ENCODE results near the gene ANKMY1. TPM values are rescaled to one million over a fixed set of nuclear protein-coding genes. Genes with fewer than 3 reads are reported as not detected.

Gene ANKMY1
- total RNA-seq, 4 donors from 2014 or later, result 9.1 to 10.9 (median 10.2) TPM

DNA sequence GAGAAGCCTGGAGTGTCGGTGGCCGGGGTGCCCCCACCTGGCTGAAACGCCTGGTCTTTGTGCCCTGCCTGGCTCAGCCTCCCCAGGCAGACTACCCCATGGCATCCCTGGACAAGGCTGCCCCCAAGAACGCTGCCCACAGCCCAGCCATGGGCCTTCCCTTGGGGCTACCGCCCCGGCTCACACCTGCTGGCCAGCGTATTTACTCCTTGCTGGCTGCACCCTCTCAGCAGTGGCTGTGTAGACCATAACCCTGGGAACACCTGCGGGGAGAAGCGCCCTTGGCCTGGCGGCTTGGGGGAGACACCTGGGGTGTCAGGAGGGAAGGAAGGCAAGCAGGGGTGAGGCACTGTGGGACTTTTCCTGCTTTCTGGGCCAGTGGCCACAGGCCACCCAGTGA lies 46.1 kb upstream of the ANKMY1 start:
- H3K27me3 ChIP-seq, result no peaks in the 10 kb centered on the region
- WGBS, result 83% methylated on average over 7 of the region's 10 CpGs
- TF ChIP-seq POLR2AphosphoS5 (IDR thresholded peaks at IDR 0.05) (no peak), EP300 (IDR thresholded peaks at IDR 0.05) (no peak), POLR2A (IDR thresholded peaks at IDR 0.05; ENCODE audit: low read depth) (no peak)
- TF ChIP-seq, protein P1, sequence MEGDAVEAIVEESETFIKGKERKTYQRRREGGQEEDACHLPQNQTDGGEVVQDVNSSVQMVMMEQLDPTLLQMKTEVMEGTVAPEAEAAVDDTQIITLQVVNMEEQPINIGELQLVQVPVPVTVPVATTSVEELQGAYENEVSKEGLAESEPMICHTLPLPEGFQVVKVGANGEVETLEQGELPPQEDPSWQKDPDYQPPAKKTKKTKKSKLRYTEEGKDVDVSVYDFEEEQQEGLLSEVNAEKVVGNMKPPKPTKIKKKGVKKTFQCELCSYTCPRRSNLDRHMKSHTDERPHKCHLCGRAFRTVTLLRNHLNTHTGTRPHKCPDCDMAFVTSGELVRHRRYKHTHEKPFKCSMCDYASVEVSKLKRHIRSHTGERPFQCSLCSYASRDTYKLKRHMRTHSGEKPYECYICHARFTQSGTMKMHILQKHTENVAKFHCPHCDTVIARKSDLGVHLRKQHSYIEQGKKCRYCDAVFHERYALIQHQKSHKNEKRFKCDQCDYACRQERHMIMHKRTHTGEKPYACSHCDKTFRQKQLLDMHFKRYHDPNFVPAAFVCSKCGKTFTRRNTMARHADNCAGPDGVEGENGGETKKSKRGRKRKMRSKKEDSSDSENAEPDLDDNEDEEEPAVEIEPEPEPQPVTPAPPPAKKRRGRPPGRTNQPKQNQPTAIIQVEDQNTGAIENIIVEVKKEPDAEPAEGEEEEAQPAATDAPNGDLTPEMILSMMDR (IDR thresholded peaks at IDR 0.05), result no peak
- H3K4me3 ChIP-seq, result no peak overlapping the region
- DNase-seq (ENCODE audit: extremely low spot score), result no peak
- intact Hi-C loops (cut with DNase I), result no loop called here
- peaks cover 2 to 26% (median 18%) of the 10 kb centered on the region in 4 donors for H3K36me3 ChIP-seq
- no peak overlapping the region for H3K27ac ChIP-seq (replicated peaks in 1 of 4)
- no peaks in the 10 kb centered on the region for H3K9me3 ChIP-seq
- H3K4me1 ChIP-seq, result peaks cover 0 to 8% (median 6%) of the 10 kb centered on the region in 4 donors

DNA sequence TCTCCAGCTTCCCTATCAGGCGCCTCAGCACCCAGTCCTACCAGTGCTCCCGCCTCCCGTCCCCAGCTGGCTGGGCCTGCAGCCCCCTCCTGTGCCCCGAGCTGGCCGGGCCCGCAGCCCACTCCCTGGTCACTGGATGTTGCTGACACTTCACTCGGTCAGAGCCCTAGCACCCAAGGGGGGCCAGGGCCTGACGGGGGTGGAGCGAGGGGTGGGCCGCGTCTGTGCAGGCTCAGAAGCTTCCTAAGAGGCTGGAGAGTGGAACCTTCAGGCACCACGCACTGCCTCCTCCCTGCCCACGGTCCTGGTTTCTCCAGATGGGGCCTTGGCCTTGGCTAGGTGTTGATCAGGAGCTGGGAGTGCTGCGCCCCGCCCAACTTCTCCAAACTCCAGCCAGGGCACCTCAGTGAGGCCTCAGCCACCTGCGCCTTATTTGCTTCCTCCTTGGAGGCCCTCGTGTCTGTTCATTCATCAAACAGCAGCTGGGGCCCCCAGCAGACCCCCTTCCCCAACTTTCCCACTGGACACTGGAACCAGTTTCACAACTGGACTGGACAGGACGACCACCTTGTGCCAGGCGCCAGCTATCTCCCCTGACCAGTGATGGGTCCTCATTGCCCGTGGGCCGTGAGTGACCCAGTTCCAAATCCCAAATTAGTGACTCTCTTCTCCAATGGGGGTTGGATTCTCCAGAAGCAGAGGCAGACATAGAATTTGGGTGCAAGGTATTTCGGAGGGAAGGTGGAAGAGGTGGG lies 45.5 kb upstream of the ANKMY1 start:
- Histone ChIP-seq H3K9me3 (no peaks in the 10 kb centered on the region), H3K4me1 (peaks cover 0 to 8% (median 6%) of the 10 kb centered on the region in 4 donors), H3K27ac (replicated peaks in 1 of 4) (no peak overlapping the region), H3K36me3 (peaks cover 8 to 32% (median 24%) of the 10 kb centered on the region in 4 donors), H3K4me3 (no peak overlapping the region), H3K27me3 (no peaks in the 10 kb centered on the region)
- no peak for DNase-seq (ENCODE audit: extremely low spot score)
- 89% methylated on average over 13 of the region's 22 CpGs for WGBS
- TF ChIP-seq EP300 (IDR thresholded peaks at IDR 0.05), result no peak
- no peak for TF ChIP-seq POLR2A (IDR thresholded peaks at IDR 0.05; ENCODE audit: low read depth)
- TF ChIP-seq POLR2AphosphoS5 (IDR thresholded peaks at IDR 0.05), result no peak
- TF ChIP-seq, protein P1 (IDR thresholded peaks at IDR 0.05), result no peak
- intact Hi-C loops (cut with DNase I), result no loop called here

DNA sequence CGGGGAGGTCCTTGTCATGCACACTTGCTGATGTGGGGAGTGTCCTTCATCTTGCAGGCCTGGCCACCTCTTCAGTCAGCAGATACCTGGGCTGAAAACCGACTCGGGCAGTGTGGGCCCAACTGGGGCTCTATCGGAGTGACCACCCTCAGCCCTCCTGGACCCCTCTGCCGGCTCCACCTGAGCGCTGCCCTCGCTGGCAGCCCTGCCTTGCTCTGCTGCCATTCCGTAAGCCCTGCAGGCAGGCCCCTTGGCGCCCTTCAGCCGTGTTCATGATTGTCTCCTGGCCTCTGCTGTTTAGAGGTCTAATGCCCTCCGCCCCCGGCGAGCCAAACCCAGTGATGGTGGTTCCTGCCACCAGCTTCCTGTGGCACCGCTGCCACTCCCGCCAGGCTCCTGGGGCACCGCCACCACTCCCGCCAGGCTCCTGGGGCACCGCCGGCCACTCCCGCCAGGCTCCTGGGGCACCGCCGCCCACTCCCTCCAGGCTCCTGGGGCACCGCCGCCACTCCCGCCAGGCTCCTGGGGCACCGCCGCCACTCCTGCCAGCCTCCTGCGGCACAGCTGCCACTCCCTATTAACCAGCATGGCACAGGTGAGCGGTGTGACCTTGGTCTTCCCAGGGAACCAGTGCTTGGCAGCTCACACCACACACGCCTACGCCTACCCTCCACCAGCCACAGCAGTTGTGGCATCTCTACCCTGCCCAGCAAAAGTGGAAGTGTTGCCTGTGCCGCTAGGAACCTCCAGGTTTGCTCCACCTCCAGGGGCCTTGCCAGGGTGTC lies 44.7 kb upstream of the ANKMY1 start:
- no peak overlapping the region for H3K27ac ChIP-seq (replicated peaks in 1 of 4)
- intact Hi-C loops (cut with DNase I), result no loop called here
- WGBS, result 91% methylated on average over 28 of the region's 32 CpGs
- no peak for DNase-seq (ENCODE audit: extremely low spot score)
- H3K27me3 ChIP-seq, result no peaks in the 10 kb centered on the region
- peaks cover 16 to 40% (median 32%) of the 10 kb centered on the region in 4 donors for H3K36me3 ChIP-seq
- H3K9me3 ChIP-seq, result no peaks in the 10 kb centered on the region
- peaks cover 0 to 8% (median 6%) of the 10 kb centered on the region in 4 donors for H3K4me1 ChIP-seq
- H3K4me3 ChIP-seq, result no peak overlapping the region
- TF ChIP-seq EP300 (IDR thresholded peaks at IDR 0.05) (no peak), POLR2A (IDR thresholded peaks at IDR 0.05; ENCODE audit: low read depth) (no peak), POLR2AphosphoS5 (IDR thresholded peaks at IDR 0.05) (no peak)
- TF ChIP-seq, protein P1 (IDR thresholded peaks at IDR 0.05), result no peak

DNA sequence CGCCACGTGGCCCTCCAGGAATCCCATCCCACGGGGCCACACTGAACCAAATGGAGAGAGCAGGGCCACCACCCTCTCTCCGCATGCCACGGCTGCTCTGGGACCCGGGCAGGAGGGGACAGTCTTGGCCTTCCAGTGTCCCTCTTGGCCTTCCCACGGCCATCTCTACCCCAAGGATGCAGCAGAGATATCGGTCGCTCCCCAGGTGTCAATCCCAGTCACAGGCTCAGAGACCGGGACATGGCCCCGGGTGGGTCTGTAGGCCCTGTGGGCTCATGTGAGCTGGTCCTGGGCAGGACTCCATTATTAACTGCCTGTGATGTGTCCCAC lies 44.0 kb upstream of the ANKMY1 start:
- WGBS, result 91% methylated on average over 6 of the region's 11 CpGs
- DNase-seq (ENCODE audit: extremely low spot score), result no peak

More for the DNA sequence above, 44.0 kb upstream of the ANKMY1 start:
- Histone ChIP-seq H3K4me3 (no peak overlapping the region), H3K4me1 (peaks cover 2 to 12% (median 8%) of the 10 kb centered on the region in 4 donors), H3K27me3 (no peaks in the 10 kb centered on the region), H3K9me3 (no peaks in the 10 kb centered on the region), H3K27ac (replicated peaks in 1 of 4) (no peak overlapping the region), H3K36me3 (peaks cover 16 to 47% (median 37%) of the 10 kb centered on the region in 4 donors)
- intact Hi-C loops (cut with DNase I), result no loop called here
- TF ChIP-seq POLR2AphosphoS5 (IDR thresholded peaks at IDR 0.05), result no peak
- TF ChIP-seq, protein P1 (IDR thresholded peaks at IDR 0.05), result no peak
- no peak for TF ChIP-seq EP300 (IDR thresholded peaks at IDR 0.05)
- no peak for TF ChIP-seq POLR2A (IDR thresholded peaks at IDR 0.05; ENCODE audit: low read depth)
